ENCODE measurements around the gene SNRPB2.

Gene SNRPB2

DNA sequence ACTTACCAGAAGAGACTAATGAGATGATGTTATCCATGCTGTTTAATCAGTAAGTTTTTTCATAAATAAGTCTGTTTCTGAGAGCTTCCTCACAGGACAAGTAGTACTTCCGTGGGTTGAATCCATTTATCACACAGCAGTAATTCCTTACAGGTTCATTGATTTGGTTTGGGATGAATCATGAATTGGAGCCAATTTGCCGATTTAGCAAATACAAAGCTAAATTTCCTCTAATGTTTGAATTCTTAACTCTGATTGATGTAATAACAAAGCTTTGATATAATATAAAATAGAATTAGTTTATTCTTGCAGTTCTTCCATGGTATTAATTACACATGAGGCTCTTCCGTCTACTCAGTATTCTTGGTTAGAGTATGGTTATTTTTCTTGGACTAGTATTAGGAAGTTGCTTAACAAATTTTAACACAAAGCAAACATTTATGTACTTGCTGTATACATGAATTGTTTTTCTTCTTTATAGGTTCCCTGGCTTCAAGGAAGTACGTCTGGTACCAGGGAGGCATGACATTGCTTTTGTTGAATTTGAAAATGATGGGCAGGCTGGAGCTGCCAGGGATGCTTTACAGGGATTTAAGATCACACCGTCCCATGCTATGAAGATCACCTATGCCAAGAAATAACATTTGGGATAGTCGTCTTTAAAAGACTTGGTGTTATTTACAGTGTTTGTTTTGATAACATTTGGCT lies 10.7 kb downstream of the SNRPB2 start:
- DNase-seq, result no peak

DNA sequence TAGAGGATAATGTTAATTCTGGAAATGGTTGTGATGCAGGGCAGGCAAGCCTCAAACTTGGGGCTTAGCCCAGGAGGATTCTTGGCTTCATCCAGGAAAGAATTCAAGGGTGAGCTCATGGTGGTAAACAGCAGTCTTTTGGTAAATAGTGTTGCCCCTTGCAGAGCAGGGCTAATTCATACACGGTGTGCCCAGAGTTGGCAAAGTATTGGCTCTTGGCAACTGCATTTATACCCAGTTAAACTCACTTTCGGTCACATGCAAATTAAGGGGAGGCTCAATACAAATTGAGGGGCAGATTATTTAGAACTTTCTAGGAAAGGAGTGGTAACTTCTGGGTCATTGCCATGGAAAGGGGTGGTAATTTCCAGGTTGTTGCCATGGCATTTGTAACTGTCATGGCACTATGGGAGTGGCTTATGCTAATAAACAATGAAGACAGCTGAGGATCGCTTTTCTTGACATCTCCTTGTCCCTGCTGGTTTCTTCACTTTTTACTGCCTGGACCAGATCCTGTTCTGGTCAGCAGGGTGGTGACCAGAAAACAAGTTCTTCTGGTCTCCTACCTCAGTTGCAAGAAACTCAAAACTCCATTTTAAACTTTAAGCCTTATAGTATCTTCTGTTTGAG lies 14.5 kb downstream of the SNRPB2 start:
- DNase-seq, result no peak

DNA sequence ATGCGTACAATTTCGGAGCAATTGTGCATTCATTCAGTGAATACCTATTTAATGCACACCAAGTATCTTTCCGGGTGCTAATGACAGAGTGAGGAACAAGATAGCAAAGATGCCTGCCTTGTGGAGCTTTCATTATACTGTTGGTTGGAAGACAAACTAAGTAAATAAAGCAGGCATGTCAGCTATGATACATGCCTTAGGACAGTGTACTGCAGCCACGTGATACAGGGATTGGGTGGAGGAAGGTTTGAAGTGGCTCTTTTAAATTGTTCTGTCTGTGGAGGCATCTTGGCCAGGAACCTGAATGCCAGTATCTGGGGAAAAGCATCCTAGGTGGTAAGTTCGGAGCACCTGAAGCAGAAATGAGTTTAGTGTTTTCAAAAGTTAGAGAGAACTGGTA lies 15.4 kb downstream of the SNRPB2 start:
- no peak for DNase-seq

DNA sequence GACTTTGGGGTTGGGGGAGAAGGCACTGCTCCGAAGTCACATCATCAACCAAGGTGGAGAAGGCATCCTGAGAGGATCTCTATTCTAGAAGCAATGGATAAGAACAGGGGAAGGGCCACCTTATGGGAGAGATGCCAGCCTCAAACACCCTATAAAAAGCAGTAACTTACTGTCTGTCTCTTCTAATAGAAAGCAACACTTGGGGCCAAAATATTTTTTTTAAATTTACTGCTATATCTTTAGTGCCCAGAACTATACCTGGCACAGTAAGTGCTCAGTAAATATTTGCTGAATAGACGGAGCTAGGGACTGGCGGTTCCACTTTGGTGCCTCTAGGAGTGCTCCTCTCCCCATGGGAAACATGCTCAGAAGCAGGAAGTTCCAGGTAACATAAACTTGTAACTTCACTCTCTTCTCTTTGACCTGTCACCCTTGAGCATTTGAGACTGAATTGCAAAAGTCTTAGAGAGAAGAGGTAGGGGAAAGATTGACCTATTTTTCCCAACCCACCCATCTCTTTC lies 17.5 kb downstream of the SNRPB2 start:
- no peak for DNase-seq

DNA sequence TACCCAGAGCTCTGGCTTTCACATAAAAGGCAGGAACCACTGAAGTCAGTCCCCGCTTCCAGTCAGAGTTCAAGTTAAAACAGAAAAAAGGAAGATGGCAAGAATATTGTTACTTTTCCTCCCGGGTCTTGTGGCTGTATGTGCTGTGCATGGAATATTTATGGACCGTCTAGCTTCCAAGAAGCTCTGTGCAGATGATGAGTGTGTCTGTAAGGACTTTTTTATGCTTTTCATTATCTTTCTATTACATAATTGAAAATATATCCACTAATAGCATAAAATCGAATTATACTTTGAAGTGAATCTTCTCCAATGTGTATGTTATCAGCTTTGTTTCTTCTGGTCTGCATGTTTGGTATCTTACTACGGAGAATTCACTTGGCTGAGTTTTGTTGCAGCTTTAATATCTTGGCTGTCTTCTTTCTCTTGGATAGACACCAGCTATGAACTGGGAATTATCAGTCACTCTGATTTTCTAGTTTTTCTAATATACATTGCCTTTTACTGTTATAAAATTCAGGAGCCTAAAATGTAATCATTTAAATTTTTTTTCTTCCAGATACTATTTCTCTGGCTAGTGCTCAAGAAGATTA lies 18.6 kb downstream of the SNRPB2 start, which contains the start of gene OTOR:
Gene OTOR (plus strand): TSS at position 51 of the 593 bp plus-strand sequence. CDS start 44 bp downstream, at position 95.
- no peak for DNase-seq

DNA sequence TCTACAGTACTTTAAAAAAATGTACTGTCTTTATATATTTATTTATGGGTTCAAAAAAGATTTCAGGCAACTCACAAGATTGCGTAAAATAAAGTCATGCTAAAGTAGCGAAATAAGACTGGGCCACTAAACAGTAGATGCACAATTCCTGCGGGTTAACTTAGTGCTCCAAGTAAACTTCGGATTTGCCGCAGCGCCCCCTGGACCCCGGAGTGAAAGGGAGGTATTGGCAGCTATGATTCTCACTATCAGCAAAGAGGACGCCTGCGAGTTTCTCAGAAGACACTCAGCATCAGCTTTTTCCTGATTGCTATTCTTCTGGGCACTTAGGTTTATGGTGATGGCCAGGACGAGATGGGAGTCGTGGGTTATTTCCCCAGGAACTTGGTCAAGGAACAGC lies 19.7 kb downstream of the SNRPB2 start:
- no peak for DNase-seq

DNA sequence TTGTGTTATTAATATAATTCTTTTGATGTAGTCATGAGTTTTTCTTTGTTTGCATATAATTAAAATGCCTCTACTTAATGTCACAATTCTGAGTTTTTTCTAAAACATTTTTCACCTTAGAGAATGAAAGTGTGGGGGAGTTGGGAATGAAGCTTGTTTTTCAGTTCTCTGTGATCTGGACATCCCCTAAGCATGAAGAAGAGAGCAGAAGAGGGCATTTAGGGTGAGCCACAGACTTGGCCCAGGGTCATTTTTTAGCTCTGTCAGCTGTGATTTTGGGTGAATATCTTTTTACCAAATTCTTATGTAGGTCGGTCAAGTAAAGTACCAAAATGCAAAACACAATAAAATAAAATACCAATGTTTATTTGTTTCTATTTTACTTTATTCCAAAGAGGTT lies 22.3 kb downstream of the SNRPB2 start:
- no peak for DNase-seq

DNA sequence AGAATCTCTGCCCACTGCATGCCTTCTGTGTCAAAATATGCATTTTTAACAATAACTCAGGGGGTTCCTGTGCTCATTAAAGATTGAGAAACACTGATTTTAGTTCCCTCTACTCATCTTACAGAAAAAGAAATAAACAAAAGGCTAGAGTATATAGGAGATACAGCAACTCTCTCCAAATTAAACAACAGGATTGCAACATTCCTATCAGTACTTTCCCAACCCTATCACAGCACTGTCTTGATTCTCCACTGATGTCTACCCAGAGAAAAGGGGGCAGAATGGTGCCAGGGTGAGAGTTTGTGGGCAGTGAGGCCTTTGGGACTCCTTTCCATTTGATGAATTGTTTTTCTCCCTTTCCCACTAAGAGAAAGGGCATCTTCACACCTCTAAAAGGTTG lies 23.1 kb downstream of the SNRPB2 start:
- DNase-seq, result no peak

DNA sequence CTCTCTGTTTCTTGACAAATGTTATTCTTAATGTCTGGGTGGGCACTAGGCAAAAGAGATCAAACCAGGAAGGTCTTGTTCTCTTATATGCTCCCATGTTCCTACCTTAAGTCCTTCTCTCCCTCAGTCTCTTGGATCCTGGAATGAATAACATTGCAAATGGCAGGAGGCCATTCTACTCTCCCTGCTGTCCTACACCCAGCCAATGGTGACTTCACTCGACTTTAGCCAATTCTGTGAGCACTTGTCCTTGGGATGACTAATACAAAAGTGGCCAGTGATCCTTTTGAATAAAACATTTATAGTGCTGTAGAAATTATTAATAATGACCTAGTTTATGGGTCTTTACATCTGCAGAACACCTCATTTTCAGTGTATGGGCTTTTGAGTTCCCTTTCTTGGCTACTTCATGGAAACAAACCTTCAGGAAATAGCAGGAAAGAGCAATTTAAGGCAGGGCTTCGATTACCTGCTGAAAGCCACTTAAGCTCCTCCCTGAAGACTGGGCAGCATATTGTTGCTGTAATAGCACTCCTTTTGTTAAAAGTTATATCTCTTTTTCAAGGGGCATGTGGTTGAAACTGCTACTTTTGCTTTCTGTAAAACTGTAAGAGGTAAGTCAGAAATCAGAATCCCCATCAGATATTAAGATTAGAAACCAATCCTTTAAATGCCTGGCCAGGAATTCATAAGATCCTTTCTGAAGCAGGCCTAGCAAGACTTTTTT lies 28.8 kb downstream of the SNRPB2 start:
- no peak for DNase-seq

DNA sequence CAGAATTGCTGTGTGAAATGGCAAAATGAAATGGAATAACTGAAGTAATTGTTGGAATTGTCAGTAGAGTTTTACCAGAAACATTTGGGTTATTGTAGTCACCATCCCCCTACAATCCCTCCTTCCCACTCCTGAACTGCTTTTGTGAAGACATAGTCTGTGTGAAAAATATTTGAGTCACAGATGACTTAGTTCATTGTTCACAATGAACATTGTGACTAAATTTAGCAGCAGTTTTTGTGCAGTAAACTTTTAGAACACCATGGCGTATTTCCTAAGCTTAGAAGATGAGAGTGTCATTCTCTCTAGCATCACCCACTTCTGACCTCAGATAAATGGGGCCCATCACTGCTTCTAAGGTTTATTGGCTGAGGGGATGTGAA lies 29.3 kb downstream of the SNRPB2 start:
- no peak for DNase-seq

DNA sequence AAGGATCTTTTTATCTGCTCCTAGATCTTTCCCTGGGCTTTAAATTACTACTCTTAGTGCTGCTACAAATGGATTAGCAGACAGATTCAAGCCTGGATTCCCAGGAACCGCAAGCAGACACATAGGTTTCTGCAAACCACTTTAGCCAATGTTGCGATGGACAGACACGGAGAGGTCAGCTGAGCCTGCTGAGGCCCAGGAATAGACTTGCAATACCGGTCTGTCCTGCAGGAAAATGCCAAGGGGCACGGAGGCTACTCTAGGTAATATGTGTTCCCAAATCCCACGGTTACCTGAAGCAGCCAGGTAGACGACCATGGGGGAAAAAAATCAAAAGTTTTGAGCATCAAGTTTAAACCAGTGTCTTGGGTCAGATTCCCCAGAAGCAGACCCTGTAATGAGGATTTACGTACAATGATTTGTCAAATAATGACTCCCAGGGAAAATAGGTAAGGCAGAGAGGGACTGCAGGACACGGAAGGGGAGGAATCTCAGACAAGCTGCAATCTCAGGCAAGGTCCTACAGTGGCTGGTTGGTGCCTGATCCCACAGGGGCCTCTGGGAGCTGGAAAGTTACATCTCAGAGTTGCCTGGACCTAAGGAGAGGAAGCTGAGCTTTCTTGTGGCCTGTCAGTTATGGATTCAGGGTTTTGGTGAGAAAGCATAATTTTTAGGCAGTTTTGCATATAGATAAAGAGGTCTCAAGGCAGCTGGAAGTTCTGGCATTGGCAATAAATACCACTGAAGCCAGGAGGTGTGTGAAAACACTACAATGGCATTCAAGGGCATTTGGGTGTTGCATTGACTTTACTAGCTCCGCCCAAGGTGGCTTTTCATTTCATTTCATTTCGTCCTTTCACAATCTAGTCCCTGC lies 30.8 kb downstream of the SNRPB2 start:
- no peak for DNase-seq

DNA sequence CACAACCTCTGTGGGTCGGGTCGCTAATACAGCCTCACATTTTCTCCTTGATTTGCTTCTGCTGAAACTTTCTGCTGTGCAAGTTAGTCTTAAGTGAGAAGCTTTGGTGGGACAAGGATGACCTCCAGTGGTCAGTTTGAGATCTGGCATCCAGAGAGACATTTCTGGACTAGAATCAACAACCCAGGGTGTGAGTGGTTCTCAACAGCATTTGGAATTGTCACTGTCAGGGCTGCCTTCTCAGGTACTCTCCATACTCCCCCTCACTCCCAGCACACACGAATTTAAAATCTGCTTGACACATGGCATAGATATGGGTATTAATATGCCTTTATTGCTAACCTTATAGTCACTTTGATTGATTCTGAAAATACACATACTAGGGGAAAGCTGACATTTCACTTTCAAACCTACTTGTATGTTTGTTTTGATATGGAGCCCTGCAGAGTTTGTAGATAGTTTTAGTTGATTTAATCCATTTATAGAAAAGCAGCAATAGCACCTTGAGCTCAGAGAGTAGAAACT lies 31.5 kb downstream of the SNRPB2 start:
- peak; percentile 29 to 61 for DNase-seq

DNA sequence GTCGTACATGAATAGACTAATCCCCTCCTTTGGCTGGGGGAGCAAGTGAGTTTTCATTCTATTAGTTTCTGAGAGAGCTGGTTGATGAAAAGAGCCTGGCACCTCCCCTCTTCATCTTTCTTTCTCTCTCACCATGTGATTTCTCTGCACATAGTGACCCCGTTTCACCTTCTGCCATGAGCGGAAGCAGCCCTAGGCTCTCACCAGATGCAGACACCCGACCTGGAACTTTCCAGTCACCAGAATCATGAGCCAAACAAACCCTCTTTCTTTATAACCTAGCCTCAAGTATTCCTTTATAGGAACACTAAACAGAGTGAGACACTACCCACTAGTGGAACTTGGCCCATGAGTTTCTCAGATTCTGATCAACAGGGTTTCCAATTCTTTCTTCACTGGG lies 34.7 kb downstream of the SNRPB2 start:
- DNase-seq, result no peak

DNA sequence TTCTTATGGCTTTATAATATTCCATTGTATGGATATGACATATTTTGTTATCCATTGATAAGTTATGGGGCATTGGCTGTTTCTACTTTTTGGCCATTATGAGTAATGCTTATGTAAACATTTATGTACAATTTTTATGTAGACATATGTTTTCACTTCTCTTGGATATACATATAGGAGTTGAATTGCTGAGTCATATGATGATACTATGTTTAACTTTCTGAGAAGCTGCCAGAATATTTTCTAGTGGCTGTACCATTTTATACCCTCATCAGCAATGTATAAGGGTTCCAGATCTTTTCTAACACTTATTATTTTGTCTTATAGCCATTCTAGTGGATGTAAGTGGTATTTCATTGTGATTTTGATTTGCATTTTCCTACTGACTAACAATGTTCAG lies 41.4 kb downstream of the SNRPB2 start:
- DNase-seq, result no peak

DNA sequence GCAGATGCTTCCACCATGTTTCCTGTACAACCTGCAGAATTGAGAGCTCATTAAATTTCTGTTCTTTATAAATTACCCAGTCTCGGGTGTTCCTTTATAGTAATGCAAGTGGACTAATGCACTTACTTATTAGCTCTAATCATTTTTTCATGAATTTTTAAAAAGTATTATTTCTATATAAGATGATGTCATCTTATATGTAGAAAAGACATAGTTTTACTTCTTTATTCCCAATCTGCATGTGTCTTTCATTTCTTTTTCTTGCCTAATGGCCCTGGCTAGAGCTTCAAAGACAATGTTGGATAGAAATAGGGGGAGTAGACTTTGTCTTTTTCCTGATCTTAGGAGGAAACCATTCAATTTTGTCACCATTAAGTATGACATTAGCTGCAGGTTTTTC lies 46.1 kb downstream of the SNRPB2 start:
- no peak for DNase-seq

DNA sequence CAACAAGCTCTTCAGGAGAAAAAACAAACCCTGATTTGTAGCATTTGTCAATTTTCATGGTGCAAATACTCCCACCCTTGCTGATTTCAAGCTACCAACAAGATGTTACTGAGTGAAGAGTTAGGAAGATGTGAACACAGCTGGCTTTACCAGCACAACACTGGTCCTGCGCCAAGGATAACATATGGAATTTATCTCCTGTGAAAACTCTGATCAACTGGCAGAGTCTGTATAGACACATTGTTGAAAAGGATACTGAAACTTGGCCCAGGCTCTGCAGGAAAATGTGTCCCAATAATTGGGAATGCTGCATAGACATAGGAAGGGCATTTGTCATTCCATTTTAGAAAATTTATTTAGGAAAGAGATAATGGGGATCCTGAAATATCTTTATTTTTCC lies 47.3 kb downstream of the SNRPB2 start:
- no peak for DNase-seq

DNA sequence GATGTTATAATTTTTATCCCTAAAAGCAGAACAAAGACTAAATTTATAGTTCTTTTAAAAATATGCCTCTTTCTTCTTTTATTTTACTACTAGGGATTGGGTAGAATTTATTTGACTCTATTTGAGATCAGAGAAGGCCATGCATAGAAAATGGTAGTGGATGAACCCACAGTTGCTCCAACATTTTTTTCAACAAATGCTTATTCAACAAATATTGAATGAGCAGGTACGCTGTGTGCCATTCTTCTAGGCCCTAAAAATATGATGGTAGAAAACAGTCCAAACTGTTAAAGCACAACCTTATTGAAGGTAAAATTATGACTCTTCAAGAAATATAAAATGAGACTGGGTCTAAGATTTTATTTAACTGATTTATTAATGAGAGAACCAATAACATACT lies 48.3 kb downstream of the SNRPB2 start:
- DNase-seq, result no peak

DNA sequence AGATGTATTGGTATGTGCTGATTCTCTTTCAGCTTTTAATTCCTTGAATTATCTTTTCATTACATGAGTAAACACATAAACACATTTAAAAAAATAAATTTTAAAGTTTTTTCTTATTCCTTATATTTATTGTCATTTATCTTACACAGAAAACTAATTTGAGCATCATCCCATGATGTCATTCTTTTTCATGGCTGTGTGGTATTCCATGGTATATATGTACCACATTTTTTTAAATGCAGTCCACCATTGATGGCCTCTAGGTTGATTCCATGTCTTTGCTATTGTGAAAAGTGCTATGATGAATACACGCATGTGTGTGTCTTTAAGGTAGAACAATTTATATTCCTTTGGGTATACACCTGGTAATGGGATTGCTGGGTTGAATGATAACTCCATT lies 51.7 kb downstream of the SNRPB2 start:
- DNase-seq, result no peak

DNA sequence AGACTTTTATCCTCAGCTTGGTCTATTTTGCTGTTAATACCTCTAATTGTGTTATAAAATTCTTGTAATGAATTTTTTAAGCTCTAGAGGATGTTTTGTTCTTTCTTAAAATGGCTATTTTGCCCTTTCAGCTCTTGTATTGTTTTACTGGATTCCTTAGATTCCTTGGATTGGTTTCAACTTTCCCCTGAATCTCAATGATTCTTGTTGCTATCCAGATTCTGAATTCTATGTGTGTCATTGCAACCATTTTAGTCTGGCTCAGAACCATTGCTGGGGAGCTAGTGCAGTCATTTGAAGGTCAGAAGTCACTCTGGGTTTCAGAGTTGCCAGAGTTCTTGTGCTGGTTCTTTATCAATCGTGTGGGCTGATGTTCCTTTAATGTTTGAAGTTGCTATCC lies 55.4 kb downstream of the SNRPB2 start:
- no peak for DNase-seq
